Endothelial cell of umbilical vein (primary cell): ENCODE measurements around the gene SIX1. TPM values are rescaled to one million over a fixed set of nuclear protein-coding genes. Genes with fewer than 3 reads are reported as not detected.

ENCODE experiments used
- BruUV-seq: library from RNA; stranded (reverse); fragments of 400-500 nt; replicated peaks from 2 replicates; lab custom pipeline; 2021; lab: Mats Ljungman, UMichigan
- CTCF ChIA-PET: fragments of 300-600, 350-600 bp; sonication (Branson Sonifier 250); formaldehyde crosslinking; loops from one replicate; lab custom pipeline; 2021; ENCODE audit warnings: antibody characterized with exemption, inconsistent platforms; lab: Charles Lee
- POLR2A ChIA-PET: fragments of 300-600, 350-600 bp; sonication (Branson Sonifier 250); formaldehyde crosslinking; loops from one replicate; lab custom pipeline; 2021; ENCODE audit warnings: antibody characterized with exemption, inconsistent platforms; lab: Charles Lee
- DNase-seq: peaks from one replicate; pipeline ENCODE4 v3.0.0-alpha.2; 2011; ENCODE audit warnings: low read depth, low spot score
- FAIRE-seq: peaks from 2 replicates; lab custom pipeline; 2011; peaks lifted over from hg19 to GRCh38; lab: Jason Lieb, UNC
- H2AFZ ChIP-seq: 2 replicates; pipeline ENCODE4 v1.6.0; 2012; ENCODE audit warnings: low read depth, low read length, control low read depth, inconsistent platforms
- H3K27ac ChIP-seq: 2 replicates; pipeline ENCODE4 v1.5.1; 2011; ENCODE audit warnings: low read depth, mild to moderate bottlenecking, control low read depth, low read length, moderate library complexity; ENCODE audit not compliant: insufficient read depth
- H3K27me3 ChIP-seq, 2 experiments: 2 replicates each; pipeline versions ENCODE4 v1.6.0 to v1.6.1; 2011; ENCODE audit warnings: low read length in 2 of 2, mixed read lengths in 1 of 2; ENCODE audit not compliant: control insufficient read depth in 2 of 2, insufficient read depth in 2 of 2
- H3K36me3 ChIP-seq, 2 experiments: 2 replicates in 1 of 2; 3 replicates in 1 of 2; pipeline ENCODE4 v1.5.1; 2011; ENCODE audit warnings: low read length in 2 of 2, mild to moderate bottlenecking in 1 of 2, moderate library complexity in 1 of 2; ENCODE audit not compliant: control insufficient read depth in 2 of 2, insufficient read depth in 2 of 2; ENCODE audit errors: extremely low read depth in 1 of 2
- H3K4me1 ChIP-seq: 3 replicates; pipeline ENCODE4 v1.5.1; 2011; ENCODE audit warnings: mild to moderate bottlenecking, low read length; ENCODE audit not compliant: control insufficient read depth, insufficient read depth; ENCODE audit errors: extremely low read depth
- H3K4me2 ChIP-seq: 2 replicates; pipeline ENCODE4 v1.6.1; 2011; ENCODE audit warnings: low read length, control low read depth, mixed read lengths; ENCODE audit not compliant: insufficient read depth
- H3K4me3 ChIP-seq, 3 experiments: fragments of 200-600 bp in 1 of 3; sonication (generic), shearing (Covaris generic) in 1 of 3; replicated peaks in 1 of 3; 2 replicates each; pipeline ENCODE4 v1.5.1; 2011 to 2016; ENCODE audit warnings: control low read depth in 3 of 3, low read length in 3 of 3, mild to moderate bottlenecking in 2 of 3, inconsistent platforms in 1 of 3, low read depth in 1 of 3, moderate library complexity in 1 of 3; ENCODE audit not compliant: insufficient read depth in 1 of 3
- H3K79me2 ChIP-seq: 2 replicates; pipeline ENCODE4 v1.6.0; 2012; ENCODE audit warnings: low read length, inconsistent platforms; ENCODE audit not compliant: control insufficient read depth, insufficient read depth
- H3K9ac ChIP-seq: replicated peaks from 2 replicates; pipeline ENCODE3; 2011; ENCODE audit warnings: low read length, control low read depth; ENCODE audit not compliant: insufficient read depth; ENCODE audit errors: extremely low read depth
- H3K9me1 ChIP-seq: replicated peaks from 3 replicates; pipeline ENCODE4 v1.6.0; 2011; ENCODE audit warnings: mild to moderate bottlenecking, low read length; ENCODE audit not compliant: control insufficient read depth, insufficient read depth; ENCODE audit errors: extremely low read depth
- H3K9me3 ChIP-seq: replicated peaks from 2 replicates; pipeline ENCODE4 v1.5.1; 2012; ENCODE audit warnings: low read length, inconsistent platforms; ENCODE audit not compliant: control insufficient read depth, insufficient read depth
- H4K20me1 ChIP-seq: replicated peaks from 2 replicates; pipeline ENCODE3; 2011; ENCODE audit warnings: mild to moderate bottlenecking, low read length; ENCODE audit not compliant: control insufficient read depth, insufficient read depth; ENCODE audit errors: extremely low read depth
- CTCF ChIP-seq, 2 donors: IDR thresholded peaks; 1 replicate in 1 of 2; 2 replicates in 1 of 2; pipeline ENCODE4 v1.5.1; 2011; ENCODE audit warnings: low read length in 2 of 2, mild to moderate bottlenecking in 2 of 2, moderate library complexity in 2 of 2, control low read depth in 1 of 2, inconsistent platforms in 1 of 2, low read depth in 1 of 2; ENCODE audit not compliant: insufficient read depth in 1 of 2; ENCODE audit errors: extremely low read depth in 1 of 2
- EZH2 ChIP-seq: IDR thresholded peaks from 2 replicates; pipeline ENCODE4 v1.6.1; 2012; ENCODE audit warnings: borderline replicate concordance, low read depth, mild to moderate bottlenecking, moderate library complexity, low read length, inconsistent platforms; ENCODE audit not compliant: severe bottlenecking
- FOS ChIP-seq: IDR thresholded peaks from 2 replicates; pipeline ENCODE4 v1.6.1; 2011; ENCODE audit warnings: mild to moderate bottlenecking, low read length, moderate library complexity, borderline replicate concordance; ENCODE audit not compliant: insufficient read depth
- GATA2 ChIP-seq: IDR thresholded peaks from 2 replicates; pipeline ENCODE4 v1.7.0; 2011; ENCODE audit warnings: low read depth, mild to moderate bottlenecking, moderate library complexity, mixed read lengths, low read length; ENCODE audit not compliant: insufficient read length, insufficient read depth
- JUN ChIP-seq: IDR thresholded peaks from 2 replicates; pipeline ENCODE4 v1.6.1; 2011; ENCODE audit warnings: borderline replicate concordance, low read depth; ENCODE audit not compliant: insufficient read length, insufficient read depth
- MYC ChIP-seq: IDR thresholded peaks from one replicate; pipeline ENCODE4 v1.6.1; 2011; ENCODE audit warnings: mild to moderate bottlenecking, low read depth, low read length
- POLR2A ChIP-seq: IDR thresholded peaks from 2 replicates; pipeline ENCODE4 v1.6.1; 2012; ENCODE audit warnings: low read depth, mild to moderate bottlenecking, control low read depth, low read length
- POLR2AphosphoS5 ChIP-seq: IDR thresholded peaks from 2 replicates; pipeline ENCODE4 v1.6.1; 2012; ENCODE audit warnings: low read depth, mild to moderate bottlenecking, control low read depth, low read length, moderate library complexity; ENCODE audit not compliant: insufficient read depth
- dilution Hi-C: fragments of 300-500 bp; cut with MboI; formaldehyde crosslinking; loops from one replicate; pipeline ENCODE4 v1.15.0; 2019; ENCODE audit warnings: low sequenced_read_pairs; ENCODE audit not compliant: extremely low pct_ligation_motif_present
- intact Hi-C: fragments of 100-400 bp; cut with micrococcal nuclease; formaldehyde crosslinking; loops from one replicate; pipeline ENCODE4 v1.10.0; 2022
- polyA plus RNA-seq, 4 experiments: library from polyadenylated mRNA; depleted of rRNA in 3 of 4; stranded (reverse) in 3 of 4; unstranded in 1 of 4; fragments of >200 nt; gene quantifications; 2 replicates each; pipeline versions ENCODE4 v1.2.1 to v1.2.3, GENCODE V29; 2011 to 2012; ENCODE audit warnings: missing spikeins in 1 of 4
- total RNA-seq: library from RNA; stranded (reverse); gene quantifications from 2 replicates; pipeline ENCODE4 v1.2.3, GENCODE V29; 2021
- TF ChIP-seq, protein P1 (sequence below): IDR thresholded peaks from 2 replicates; pipeline ENCODE4 v1.6.1; 2011; ENCODE audit not compliant: insufficient read depth, insufficient read length

Gene SIX1
- total and polyA plus RNA-seq, 2 donors (not counting 3 experiments of a cell fraction or from before 2014, with no cell fraction given): 0.40 to 0.55 TPM

- Histone ChIP-seq H4K20me1 (no peaks in the 10 kb centered on the region), H3K4me2 (no peak overlapping the region), H3K9ac (no peak overlapping the region), H3K9me3 (no peaks in the 10 kb centered on the region), H2AFZ (no peak overlapping the region), H3K4me1 (no peaks in the 10 kb centered on the region), H3K27ac (no peak overlapping the region), H3K27me3 (peaks cover 14 to 19% of the 10 kb centered on the region in 2 experiments), H3K4me3 (no peak overlapping the region), H3K79me2 (no peaks in the 10 kb centered on the region), H3K36me3 (no peaks in the 10 kb centered on the region), H3K9me1 (no peaks in the 10 kb centered on the region)
- ChIA-PET CTCF (no interaction called here), POLR2A (no interaction called here)
- dilution Hi-C loops (no loop called here), intact Hi-C loops (no loop called here)
- DNase-seq (no peak), FAIRE-seq (no peak)
- TF ChIP-seq POLR2A (no peak), EZH2 (no peak), GATA2 (no peak), JUN (no peak), FOS (no peak), POLR2AphosphoS5 (no peak), MYC (no peak), CTCF (IDR thresholded peaks at IDR 0.05; ENCODE audit: extremely low read depth in 1 of 2, insufficient read depth in 1 of 2, low read depth in 1 of 2, low read length in 2 of 2) (no peak)
- TF ChIP-seq, protein P1, sequence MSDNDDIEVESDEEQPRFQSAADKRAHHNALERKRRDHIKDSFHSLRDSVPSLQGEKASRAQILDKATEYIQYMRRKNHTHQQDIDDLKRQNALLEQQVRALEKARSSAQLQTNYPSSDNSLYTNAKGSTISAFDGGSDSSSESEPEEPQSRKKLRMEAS: no peak
- BruUV-seq: no TSS peak
Observed at GRCh38 chr14:60602291-60602690, 47.0 kb downstream of the SIX1 start.
